Measurements from ENCODE around the gene PHLDB1.

GRCh38 chr11:118648291-118648690, 40.9 kb downstream of the PHLDB1 start:
- TF ChIP-seq CTCF (IDR thresholded peaks at IDR 0.05) (no peak), EZH2 (IDR thresholded peaks at IDR 0.05) (no peak), EZH2phosphoT487 (IDR thresholded peaks at IDR 0.05) (no peak)

Data from neural progenitor cell (in vitro differentiated cells).